Measurements from ENCODE around the gene RGS18. TPM values are rescaled to one million over a fixed set of nuclear protein-coding genes. Genes with fewer than 3 reads are reported as not detected.
"Not testable (repeated sequence)": the region's sequence is repeated elsewhere in the genome, so short reads cannot be mapped to it uniquely, and the experiment has no call there.

The RGS18 gene
- total and polyA plus RNA-seq, 2 of the 8 experiments (the other 6 are each of a cell fraction or from before 2014, with no cell fraction given) = not detected

DNA sequence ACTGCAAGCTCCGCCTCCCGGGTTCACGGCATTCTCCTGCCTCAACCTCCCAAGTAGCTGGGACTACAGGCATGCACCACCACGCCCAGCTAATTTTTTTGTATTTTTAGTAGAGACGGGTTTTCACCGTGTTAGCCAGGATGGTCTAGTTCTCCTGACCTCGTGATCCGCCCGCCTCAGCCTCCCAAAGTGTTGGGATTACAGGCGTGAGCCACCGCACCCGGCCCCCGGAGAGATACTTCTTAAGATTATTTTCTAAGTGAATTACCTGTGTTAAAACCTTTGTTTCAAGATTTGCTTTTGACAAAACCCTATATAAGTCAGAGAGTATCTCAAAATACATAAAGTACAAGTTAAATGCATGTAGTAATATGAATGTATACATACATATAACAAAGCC is 69.7 kb downstream of the RGS18 start:
- H3K14ac ChIP-seq (ENCODE audit: insufficient read length); H4K8ac ChIP-seq (ENCODE audit: extremely low read depth, insufficient read depth, low read length); H3K4ac ChIP-seq (replicated peaks; ENCODE audit: insufficient read length, low read depth, low read length); H4K20me1 ChIP-seq (replicated peaks in 1 of 2; ENCODE audit: control insufficient read depth in 1 of 2, insufficient read depth in 2 of 2, low read length in 2 of 2); H3K9ac ChIP-seq (replicated peaks in 1 of 4; ENCODE audit: extremely low read depth in 1 of 4, low read depth in 3 of 4, low read length in 3 of 4); H3K4me2 ChIP-seq (ENCODE audit: insufficient read depth in 1 of 2, low read depth in 2 of 2, low read length in 2 of 2); H2BK15ac ChIP-seq (ENCODE audit: low read length); H3K18ac ChIP-seq (ENCODE audit: extremely low read depth, low read length); H4K91ac ChIP-seq (replicated peaks; ENCODE audit: insufficient read length, low read length); H4K5ac ChIP-seq (ENCODE audit: insufficient read length, low read depth, low read length); H3K9me3 ChIP-seq (ENCODE audit: insufficient read depth in 2 of 2, low read depth in 1 of 2, low read length in 1 of 2); CTCF ChIA-PET (ENCODE audit: partially characterized antibody); FAIRE-seq; DNase-seq (ENCODE audit: low read depth in 1 of 2, low spot score in 2 of 2); H2BK5ac ChIP-seq (ENCODE audit: low read depth, low read length); H2BK12ac ChIP-seq (ENCODE audit: low read depth, low read length); POLR2A ChIA-PET (ENCODE audit: partially characterized antibody); H3K36me3 ChIP-seq (ENCODE audit: control insufficient read depth in 2 of 4, insufficient read depth in 4 of 4, low read length in 3 of 4); H2AFZ ChIP-seq (ENCODE audit: low read length); H3K79me1 ChIP-seq (ENCODE audit: low read depth, low read length); H2BK120ac ChIP-seq (replicated peaks; ENCODE audit: low read depth, low read length); H3K79me2 ChIP-seq (ENCODE audit: control insufficient read depth in 1 of 2, insufficient read depth in 2 of 2, low read length in 2 of 2); H3K23ac ChIP-seq (ENCODE audit: insufficient read length); H3K4me3 ChIP-seq (ENCODE audit: extremely low read depth in 1 of 4, insufficient read depth in 2 of 4, low read depth in 3 of 4, low read length in 4 of 4); H3K27me3 ChIP-seq (replicated peaks in 1 of 4; ENCODE audit: control insufficient read depth in 3 of 4, extremely low read depth in 1 of 4, insufficient read depth in 3 of 4, low read length in 3 of 4); H3K23me2 ChIP-seq (ENCODE audit: low read depth, low read length); H2BK20ac ChIP-seq (ENCODE audit: low read length); H3K4me1 ChIP-seq (replicated peaks in 1 of 4; ENCODE audit: control insufficient read depth in 3 of 4, insufficient read depth in 4 of 4, low read length in 3 of 4); H3K27ac ChIP-seq (ENCODE audit: low read depth, low read length); H3K56ac ChIP-seq (replicated peaks; ENCODE audit: insufficient read length, low read depth, low read length); H2AK5ac ChIP-seq (ENCODE audit: low read depth, low read length): not testable (repeated sequence)
- WGBS, 2 experiments (ENCODE audit: extremely low coverage in 1 of 2, insufficient coverage in 1 of 2, insufficient read length in 1 of 2, insufficient replicate concordance in 2 of 2, low coverage in 1 of 2, low lambda C conversion rate in 2 of 2, missing lambda C conversion rate in 1 of 2) = 92% methylated on average over 12 of the region's 13 CpGs; no CpG with 5 or more reads in 1 of the 2 experiments
